Measurements from ENCODE around the gene C20orf96.

C20orf96 gene

DNA sequence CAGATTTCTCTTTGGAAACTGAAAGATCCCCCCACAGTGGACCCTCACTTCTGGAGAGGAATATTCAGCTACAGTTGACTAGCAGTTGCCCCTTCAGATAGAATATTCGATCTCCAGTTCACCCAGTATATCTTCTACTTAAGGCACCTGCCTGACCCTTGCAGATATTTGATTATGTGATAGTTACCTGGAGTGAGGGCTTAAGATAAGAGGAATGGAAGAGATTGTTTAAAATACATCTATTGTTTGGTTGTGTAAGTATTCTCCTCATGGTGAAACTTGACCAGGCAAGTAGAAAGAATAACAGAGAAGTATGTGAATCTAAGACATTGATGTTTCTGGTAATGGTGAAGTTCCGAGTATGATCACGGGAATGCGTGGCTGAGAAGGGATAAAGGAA, 5.3 kb upstream of the C20orf96 start:
- H3K4me3 ChIP-seq (ENCODE audit: low read depth, low read length): no peak overlapping the region
- DNase-seq (ENCODE audit: low read depth): no peak
- TF ChIP-seq, protein P1, sequence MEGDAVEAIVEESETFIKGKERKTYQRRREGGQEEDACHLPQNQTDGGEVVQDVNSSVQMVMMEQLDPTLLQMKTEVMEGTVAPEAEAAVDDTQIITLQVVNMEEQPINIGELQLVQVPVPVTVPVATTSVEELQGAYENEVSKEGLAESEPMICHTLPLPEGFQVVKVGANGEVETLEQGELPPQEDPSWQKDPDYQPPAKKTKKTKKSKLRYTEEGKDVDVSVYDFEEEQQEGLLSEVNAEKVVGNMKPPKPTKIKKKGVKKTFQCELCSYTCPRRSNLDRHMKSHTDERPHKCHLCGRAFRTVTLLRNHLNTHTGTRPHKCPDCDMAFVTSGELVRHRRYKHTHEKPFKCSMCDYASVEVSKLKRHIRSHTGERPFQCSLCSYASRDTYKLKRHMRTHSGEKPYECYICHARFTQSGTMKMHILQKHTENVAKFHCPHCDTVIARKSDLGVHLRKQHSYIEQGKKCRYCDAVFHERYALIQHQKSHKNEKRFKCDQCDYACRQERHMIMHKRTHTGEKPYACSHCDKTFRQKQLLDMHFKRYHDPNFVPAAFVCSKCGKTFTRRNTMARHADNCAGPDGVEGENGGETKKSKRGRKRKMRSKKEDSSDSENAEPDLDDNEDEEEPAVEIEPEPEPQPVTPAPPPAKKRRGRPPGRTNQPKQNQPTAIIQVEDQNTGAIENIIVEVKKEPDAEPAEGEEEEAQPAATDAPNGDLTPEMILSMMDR (IDR thresholded peaks at IDR 0.05; ENCODE audit: control insufficient read depth, extremely low read depth, insufficient read depth): no peak

DNA sequence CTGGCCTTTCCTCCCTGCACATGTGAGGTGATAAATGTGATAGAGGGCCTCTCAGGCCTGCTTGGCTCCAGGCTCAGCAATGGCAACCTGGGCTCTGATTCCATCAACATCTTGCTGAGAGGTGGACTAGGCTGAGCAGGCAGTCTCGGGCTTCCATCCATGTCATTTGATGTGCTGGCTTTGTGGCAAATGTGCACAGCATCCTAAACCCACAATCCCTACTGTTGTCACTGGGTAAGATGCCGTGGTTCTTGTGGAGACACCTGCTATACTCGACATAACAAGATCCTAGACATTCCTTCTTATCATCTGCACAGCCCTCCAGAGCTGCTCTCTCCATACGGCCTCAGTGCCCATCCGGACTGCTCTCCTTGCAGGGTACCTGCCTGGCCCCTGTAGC, 4.1 kb upstream of the C20orf96 start:
- TF ChIP-seq, protein P1 (IDR thresholded peaks at IDR 0.05; ENCODE audit: control insufficient read depth, extremely low read depth, insufficient read depth): no peak
- no peak for DNase-seq (ENCODE audit: low read depth)
- H3K4me3 ChIP-seq (ENCODE audit: low read depth, low read length): no peak overlapping the region

DNA sequence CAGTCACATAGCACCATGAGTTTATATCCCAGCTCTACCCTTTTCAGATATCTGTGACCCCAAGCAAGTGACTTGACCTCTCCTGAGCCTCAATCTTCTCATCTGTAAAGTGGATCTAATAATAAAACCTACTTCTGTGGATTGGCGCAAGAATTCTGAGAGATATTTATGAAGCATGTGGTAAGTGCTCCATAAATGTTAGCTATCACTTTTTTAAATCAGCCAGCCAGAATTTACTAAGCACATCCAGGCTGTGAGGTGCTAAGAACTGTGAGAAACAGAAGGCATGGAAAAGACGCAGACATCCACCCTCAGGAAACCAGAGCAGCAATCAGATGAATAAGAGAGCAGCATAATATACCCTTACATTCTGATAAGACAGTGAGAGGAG, 862 bp downstream of the C20orf96 start:
- TF ChIP-seq, protein P1 (IDR thresholded peaks at IDR 0.05; ENCODE audit: control insufficient read depth, extremely low read depth, insufficient read depth): no peak
- H3K4me3 ChIP-seq (ENCODE audit: low read depth, low read length): peak overlapping the region; percentile 84
- no peak for DNase-seq (ENCODE audit: low read depth)

DNA sequence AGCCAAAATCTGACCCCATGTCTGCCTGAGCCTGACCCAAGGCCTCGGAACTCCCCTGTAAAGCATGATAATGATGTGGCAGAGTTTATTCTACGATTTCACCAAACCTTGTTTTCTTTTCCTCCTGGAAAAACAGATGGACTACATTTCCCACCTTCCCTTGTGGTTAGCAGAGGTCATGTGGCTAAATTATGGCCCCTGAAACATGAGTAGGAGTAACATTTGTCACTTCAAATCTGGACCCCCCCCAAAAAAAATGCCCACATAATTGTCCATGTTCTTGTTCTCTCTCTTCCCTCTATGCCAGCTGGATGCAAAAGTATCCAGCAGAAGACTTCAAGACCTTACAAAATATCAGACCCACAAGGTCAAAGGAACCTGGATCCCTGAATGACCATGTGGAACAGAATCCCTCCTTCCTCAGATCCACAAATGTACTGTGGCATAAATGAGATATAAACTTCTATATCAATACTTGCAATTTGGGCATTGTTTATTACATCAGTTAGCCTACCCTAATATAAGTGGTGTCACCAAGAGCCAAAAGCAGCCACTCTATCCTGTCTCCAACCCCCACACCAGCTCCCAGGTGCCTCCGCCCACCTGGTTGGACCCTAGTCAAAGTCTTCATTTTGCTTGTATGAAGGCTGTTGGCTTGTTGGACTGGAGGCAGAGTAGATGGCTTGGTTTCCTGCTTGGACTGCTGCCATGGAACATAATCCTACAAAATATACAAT, 1.4 kb downstream of the C20orf96 start:
- DNase-seq (ENCODE audit: low read depth): peak; percentile 64
- peak overlapping the region; percentile 84 for H3K4me3 ChIP-seq (ENCODE audit: low read depth, low read length)
- TF ChIP-seq, protein P1 (IDR thresholded peaks at IDR 0.05; ENCODE audit: control insufficient read depth, extremely low read depth, insufficient read depth): no peak

DNA sequence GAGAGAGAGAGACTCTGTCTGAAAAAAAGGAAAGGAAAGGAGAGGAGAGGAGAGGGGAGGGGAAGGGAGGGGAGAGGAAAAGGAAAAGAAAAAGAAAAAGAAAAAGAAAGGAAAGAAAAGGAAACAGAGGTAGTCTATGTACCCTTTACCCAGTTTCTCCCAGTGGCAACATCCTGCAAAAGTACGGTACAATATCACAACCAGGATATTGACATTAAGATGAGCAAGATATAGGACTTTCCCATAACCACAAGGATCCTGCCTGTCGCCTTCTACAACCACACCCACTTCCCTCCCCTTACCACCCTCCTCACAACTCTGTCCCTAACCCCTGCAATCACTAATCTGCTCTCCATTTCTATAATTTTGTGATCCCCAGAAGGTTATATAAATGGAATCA, 4.0 kb downstream of the C20orf96 start:
- TF ChIP-seq, protein P1 (IDR thresholded peaks at IDR 0.05; ENCODE audit: control insufficient read depth, extremely low read depth, insufficient read depth): no peak
- no peak for DNase-seq (ENCODE audit: low read depth)
- H3K4me3 ChIP-seq (ENCODE audit: low read depth, low read length): no peak overlapping the region

DNA sequence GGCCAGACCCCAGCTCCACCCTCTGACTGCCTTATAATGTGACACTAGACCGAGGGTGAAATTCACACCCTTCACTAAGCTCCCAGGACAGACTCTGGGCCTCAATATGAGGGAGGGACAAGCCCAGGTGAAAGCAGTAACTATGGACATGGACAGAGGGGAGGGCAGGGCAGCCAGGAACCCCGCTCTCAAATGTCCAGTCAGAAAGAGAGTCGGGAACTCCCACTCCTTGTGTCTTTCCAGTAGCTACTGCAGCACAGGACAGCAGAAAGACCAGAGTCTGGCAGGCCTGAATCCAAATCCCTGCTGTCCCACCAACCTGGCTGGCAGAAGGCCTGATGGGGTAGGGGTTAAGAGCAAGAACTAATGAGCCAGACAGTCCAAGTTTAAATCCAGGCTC, 6.4 kb downstream of the C20orf96 start:
- H3K4me3 ChIP-seq (ENCODE audit: low read depth, low read length): no peak overlapping the region
- TF ChIP-seq, protein P1 (IDR thresholded peaks at IDR 0.05; ENCODE audit: control insufficient read depth, extremely low read depth, insufficient read depth): no peak
- no peak for DNase-seq (ENCODE audit: low read depth)

All from LNCaP clone FGC (cell line).